H4 (cell line): ENCODE results near the gene SAMD11. TPM values are rescaled to one million over a fixed set of nuclear protein-coding genes. Genes with fewer than 3 reads are reported as not detected.
"Not testable (repeated sequence)": the region's sequence is repeated elsewhere in the genome, so short reads cannot be mapped to it uniquely, and the experiment has no call there.

ENCODE experiments used
- DNase-seq: peaks from one replicate; pipeline ENCODE4 v3.0.0-alpha.2; 2015; ENCODE audit warnings: low spot score
- total RNA-seq: library from RNA; depleted of rRNA; stranded (reverse); fragments of >200 nt; shearing (Covaris generic); gene quantifications from 2 replicates; pipeline ENCODE4 v1.2.3, GENCODE V29; 2014

SAMD11 gene
- total RNA-seq, 1 experiment from 2014 or later = 39.7 TPM

GRCh38 chr1:975896-976683 lies 52.4 kb downstream of the SAMD11 start:
- peak; percentile 80 for DNase-seq

- not testable (repeated sequence) for DNase-seq
Measured at GRCh38 chr1:976791-977190, 53.1 kb downstream of the SAMD11 start.

DNA sequence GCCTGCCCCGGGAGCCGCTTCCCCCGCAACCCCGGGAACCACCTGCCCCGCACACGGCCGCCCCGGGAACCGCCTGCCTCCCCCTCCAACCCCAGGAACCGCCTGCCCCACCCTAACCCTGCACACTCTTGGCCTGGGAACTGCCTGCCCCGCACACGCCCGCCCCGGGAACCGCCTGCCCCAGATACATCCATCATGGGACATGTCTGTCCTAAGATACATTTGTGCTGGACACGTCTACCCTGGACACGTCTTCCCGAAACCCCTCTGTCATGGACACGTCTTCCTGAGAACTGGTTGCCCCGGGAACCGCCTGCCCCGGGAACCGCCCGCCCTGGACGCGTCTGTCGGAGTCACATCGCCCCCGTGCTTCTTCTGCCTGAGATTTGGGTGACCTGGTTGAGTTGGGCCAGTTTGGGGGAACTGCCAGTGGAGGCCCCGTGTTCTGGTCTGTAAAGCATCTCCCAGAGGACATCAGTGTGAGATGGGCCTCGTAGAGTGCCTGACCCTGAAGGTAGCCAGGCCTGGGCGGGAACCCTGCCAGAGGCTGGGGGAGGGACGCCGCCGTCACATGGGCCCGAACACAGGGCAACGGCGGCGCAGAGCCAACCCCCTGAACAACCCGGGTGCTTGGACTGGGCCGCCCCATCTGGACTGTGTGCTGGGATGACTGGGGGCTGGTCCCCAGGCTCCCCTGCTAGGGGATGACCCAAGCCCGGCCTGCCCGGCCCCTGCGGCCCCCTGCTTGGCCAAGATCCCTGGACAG lies 54.5 kb downstream of the SAMD11 start:
- DNase-seq = no peak

DNA sequence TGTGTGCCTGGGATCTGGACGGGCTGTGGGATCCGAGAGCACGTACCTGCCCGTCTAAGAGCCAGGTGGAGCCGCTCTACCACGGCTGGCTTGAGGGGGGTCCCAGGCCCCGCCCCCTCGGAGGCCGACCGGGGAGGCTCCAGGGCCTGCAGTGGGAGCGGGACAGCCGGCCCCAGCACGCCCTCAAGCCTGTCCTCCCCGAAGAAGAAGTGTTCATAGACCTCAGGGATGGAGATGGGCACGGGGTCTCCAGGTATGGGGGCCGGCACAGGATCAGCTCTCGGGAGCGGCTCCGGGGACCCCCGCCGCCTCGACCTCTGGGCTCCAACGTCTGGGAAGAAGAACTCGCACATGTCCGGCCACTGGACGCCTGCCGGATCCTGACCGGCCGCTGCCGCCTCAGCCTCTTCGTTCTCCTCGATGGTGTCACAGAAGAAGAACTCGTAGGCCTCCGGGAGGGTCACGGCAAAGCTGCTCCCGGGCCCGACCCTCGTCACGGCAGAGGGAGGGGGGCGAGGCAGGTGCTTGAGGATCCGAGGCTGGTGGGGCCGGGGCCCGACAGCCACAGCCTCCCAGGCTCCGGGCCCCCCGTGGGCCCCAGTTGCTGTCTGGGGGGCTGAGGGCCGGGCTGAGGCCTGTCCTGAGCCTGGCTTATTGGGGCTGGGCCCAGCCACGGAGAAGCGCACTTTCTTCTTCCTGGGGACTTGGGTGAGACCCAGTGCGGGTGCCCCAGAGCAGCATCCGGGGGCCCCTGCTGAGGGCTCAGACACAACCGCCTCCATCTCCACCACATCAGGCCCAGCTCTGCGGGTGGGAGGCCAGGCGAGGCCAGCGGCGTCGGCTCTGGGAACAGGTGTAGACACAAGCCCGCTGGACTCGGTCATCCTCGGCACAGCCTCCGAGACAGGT lies 55.4 kb downstream of the SAMD11 start:
- no peak for DNase-seq

DNA sequence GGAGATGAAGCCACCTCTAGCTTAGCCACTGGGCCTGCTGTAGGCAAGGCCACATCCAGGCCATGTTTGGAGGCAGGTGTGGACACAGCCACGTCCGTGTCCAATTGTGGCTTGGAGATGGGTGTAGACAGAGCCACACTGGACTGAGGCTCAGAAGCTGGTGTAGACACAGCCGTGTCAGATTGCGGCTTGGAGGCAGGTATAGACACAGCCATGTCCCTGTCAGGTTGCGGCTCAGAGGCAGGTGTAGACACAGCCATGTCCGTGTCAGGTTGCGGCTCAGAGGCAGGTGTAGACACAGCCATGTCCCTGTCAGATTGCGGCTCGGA lies 56.0 kb downstream of the SAMD11 start:
- DNase-seq = no peak

- no peak for DNase-seq
Measured at GRCh38 chr1:980137-980571, 56.4 kb downstream of the SAMD11 start.

DNA sequence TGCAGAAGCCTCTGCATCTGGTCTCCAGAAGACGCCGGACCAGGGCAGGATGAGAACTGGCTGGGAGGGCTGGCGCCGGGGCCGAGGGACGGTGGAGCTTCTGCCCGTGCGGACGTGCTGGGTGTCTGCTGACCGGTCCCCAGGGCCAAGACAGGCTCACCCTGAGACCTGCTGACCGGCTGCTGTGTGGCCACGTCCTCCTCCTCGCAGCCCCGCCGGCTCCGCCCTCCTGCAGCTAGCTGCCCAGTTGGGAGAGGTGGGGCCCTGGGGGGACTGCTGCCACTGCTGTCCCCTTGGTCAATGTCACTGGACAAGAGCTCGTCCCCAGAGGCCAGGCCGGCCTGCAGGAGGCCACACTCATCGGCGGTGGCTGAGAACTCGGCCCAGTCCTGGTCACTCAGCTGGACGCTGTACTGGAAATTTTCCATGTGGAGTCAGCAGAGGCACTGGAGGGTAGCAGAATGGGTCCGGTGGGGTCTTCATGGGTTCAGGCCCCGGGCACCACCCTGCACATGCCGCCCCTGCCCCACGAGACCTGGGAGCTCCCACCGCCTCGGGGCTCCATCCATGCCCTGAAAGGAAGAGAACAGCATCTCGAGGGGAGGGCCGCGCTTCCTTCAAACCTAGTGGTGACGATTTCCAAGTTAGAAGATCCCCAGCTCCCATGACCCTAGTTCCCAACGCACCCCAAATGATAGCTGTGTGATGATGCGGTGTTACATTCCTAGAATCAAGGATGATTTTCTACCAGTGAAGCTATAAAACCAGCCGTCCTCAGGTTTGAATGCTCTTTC lies 57.1 kb downstream of the SAMD11 start:
- DNase-seq = no peak

- no peak for DNase-seq
Measured at GRCh38 chr1:981491-981954, 57.8 kb downstream of the SAMD11 start.

GRCh38 chr1:981955-982558 lies 58.3 kb downstream of the SAMD11 start, which contains the start of gene PERM1:
TSS of gene PERM1 (minus strand) at chr1:982093. CDS start at chr1:981029, 1,064 bp downstream.
- no peak for DNase-seq

DNA sequence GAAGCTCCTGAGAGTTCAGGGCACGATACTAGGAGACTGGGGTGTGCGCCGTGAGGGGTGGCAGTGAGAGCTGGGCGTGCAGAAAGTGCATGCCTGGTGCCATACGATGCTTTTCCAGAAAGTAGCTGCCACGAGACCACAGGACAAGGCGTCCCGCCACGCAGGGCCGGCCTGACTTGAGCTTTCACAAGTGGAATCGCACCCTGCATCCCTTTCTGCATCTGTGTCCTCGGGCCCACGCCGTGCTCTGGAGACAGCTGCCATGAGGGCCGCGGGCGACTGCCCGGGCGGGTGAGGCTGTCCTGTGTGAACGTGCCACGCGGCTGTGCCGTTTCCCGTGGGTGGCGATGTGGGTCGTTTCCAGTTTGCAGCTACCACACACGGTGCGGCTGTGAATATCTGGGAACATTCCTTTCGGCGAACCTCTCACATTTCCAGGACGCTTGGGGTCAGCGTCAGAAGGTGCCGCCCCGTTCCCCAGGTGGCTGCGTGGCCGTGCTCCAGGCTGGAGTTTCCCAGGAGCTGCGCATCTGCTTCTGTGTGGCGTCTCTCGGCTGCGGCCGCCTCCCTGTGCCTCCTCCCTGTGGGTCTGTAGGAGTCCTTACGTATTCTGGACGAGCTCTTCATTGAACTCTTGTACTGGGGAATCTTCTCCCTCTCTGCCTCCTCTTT lies 59.2 kb downstream of the SAMD11 start:
- no peak for DNase-seq

- DNase-seq = no peak
Measured at GRCh38 chr1:983798-984475, 60.2 kb downstream of the SAMD11 start.

- DNase-seq = no peak
Measured at GRCh38 chr1:984476-984814, 60.7 kb downstream of the SAMD11 start.

- no peak for DNase-seq
Measured at GRCh38 chr1:985126-985525, 61.4 kb downstream of the SAMD11 start.

- DNase-seq = not testable (repeated sequence)
Measured at GRCh38 chr1:988061-988460, 64.3 kb downstream of the SAMD11 start.

DNA sequence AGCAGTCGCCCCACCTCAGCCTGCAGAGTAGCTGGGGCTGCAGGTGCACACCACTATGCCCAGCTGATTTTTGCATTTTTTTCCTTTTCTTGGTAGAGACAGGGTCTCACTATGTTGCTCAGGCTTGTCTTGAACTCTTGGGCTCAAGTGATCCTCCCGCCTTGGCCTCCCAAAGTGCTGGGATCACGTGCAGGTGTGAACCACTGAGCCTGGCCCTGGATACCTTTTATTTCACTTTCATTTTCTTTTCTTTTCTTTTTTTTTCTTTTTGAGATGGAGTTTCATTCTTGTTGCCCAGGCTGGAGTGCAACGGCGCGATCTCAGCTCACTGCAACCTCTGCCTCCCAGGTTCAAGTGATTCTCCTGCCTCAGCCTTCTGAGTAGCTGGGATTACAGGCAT lies 67.6 kb downstream of the SAMD11 start:
- not testable (repeated sequence) for DNase-seq

- no peak for DNase-seq
Measured at GRCh38 chr1:991895-992294, 68.2 kb downstream of the SAMD11 start.

GRCh38 chr1:992362-992761 lies 68.6 kb downstream of the SAMD11 start:
- no peak for DNase-seq

DNA sequence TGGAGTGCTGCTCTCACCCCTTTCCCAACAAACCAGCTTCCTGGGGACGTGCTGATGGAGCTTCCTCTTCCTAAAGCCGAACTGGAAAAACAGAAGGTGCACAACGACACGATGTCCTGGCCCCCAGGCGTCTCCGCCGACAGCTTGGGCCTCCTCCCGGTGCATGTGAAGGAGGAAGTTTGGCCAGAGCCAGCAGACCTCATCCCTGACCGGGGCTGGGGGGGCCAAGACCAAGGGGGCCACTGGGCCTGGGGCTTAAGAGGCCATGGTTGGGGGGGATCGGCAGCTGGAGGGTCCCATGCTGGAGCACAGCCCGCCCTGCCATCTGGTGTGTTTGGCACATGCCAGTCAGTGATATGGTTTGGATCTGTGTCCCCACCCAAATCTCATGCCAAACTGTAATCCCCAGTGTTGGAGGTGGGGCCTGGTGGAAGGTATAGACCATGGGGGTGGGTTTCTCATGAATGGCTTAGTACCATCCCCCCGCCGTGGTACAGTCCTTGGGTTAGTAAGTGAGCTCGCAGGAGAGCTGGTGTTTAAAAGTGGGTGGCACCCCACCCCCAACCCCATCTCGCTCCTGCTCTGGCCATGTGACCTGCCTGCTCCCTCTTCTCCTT lies 69.8 kb downstream of the SAMD11 start:
- no peak for DNase-seq
